ENCODE results near the gene ARHGAP28. TPM values are rescaled to one million over a fixed set of nuclear protein-coding genes. Genes with fewer than 3 reads are reported as not detected.

The ARHGAP28 gene
- total RNA-seq, 6 donors from 2014 or later, result 4.1 to 18.9 (median 11.3) TPM

DNA sequence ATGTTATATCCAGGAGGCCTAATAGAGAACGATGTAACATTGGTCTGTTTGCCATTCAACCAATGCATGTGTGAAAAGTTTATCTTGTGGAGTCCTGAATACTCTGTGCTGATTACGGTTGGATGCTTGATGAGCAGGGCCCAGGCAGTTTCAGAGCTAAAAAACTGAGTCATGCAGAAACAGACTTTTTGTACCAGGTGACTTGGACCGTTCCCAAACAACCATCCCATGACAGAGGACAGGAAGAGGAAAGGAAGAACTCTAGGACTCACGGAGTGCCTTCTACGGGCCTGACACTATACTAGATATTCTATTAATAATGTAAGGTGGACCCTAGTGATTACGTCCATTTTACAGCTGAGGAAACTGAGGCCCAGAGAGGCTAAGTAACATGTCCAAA, 142.1 kb downstream of the ARHGAP28 start:
- Histone ChIP-seq H3K9me3 (no peaks in the 10 kb centered on the region), H3K4me3 (no peak overlapping the region), H3K36me3 (peaks cover 0 to 5% (median 2%) of the 10 kb centered on the region in 4 donors), H3K27me3 (no peaks in the 10 kb centered on the region), H3K27ac (no peak overlapping the region), H3K4me1 (no peaks in the 10 kb centered on the region)
- TF ChIP-seq EP300 (IDR thresholded peaks at IDR 0.05), result no peak
- TF ChIP-seq POLR2A (IDR thresholded peaks at IDR 0.05), result no peak
- no peak for TF ChIP-seq CTCF (IDR thresholded peaks at IDR 0.05)
- TF ChIP-seq POLR2AphosphoS5 (IDR thresholded peaks at IDR 0.05), result no peak
- 89 to 90% methylated on average over 6 of the region's 6 CpGs for WGBS, 2 donors
- ATAC-seq (ENCODE audit: low FRiP score in 2 of 2) (no peak), DNase-seq (no peak)

- no peak overlapping the region for H3K4me3 ChIP-seq
- DNase-seq (no peak), ATAC-seq (ENCODE audit: low FRiP score in 2 of 2) (no peak)
- no peaks in the 10 kb centered on the region for H3K9me3 ChIP-seq
- TF ChIP-seq POLR2A (IDR thresholded peaks at IDR 0.05) (no peak), POLR2AphosphoS5 (IDR thresholded peaks at IDR 0.05) (no peak), EP300 (IDR thresholded peaks at IDR 0.05) (no peak), CTCF (IDR thresholded peaks at IDR 0.05) (no peak)
- peaks cover 0 to 5% (median 2%) of the 10 kb centered on the region in 4 donors for H3K36me3 ChIP-seq
- H3K27me3 ChIP-seq, result no peaks in the 10 kb centered on the region
- no peak overlapping the region for H3K27ac ChIP-seq
- H3K4me1 ChIP-seq, result no peaks in the 10 kb centered on the region
- WGBS, 2 donors, result 90 to 91% methylated on average over 6 of the region's 6 CpGs
These were observed 143.7 kb downstream of the ARHGAP28 start for GRCh38 chr18:6873040-6873751.

DNA sequence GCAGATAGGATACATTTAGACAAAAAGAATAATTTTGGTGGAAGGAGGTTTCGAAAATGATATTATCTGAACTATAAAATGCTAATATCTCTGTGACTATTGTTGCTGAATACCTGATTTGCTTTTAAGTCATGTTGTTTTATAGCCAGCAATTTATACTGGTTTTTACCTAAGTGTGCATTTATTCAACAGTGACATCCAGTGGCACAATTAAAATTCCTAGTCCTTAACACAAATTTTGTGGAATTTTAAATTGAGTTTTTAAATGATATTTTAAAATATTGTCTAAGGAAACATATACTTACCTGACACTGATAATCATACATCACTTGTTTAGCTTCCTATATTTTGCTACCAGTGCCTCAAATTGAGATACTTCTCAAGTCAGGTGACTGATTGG, 144.8 kb downstream of the ARHGAP28 start:
- Histone ChIP-seq H3K27ac (no peak overlapping the region), H3K36me3 (peaks cover 0 to 5% (median 2%) of the 10 kb centered on the region in 4 donors), H3K9me3 (no peaks in the 10 kb centered on the region), H3K4me3 (no peak overlapping the region), H3K4me1 (no peaks in the 10 kb centered on the region), H3K27me3 (no peaks in the 10 kb centered on the region)
- DNase-seq (no peak), ATAC-seq (ENCODE audit: low FRiP score in 2 of 2) (no peak)
- 85 to 90% methylated on average over 1 of the region's 1 CpG for WGBS, 2 donors
- TF ChIP-seq CTCF (IDR thresholded peaks at IDR 0.05) (no peak), POLR2AphosphoS5 (IDR thresholded peaks at IDR 0.05) (no peak), POLR2A (IDR thresholded peaks at IDR 0.05) (no peak), EP300 (IDR thresholded peaks at IDR 0.05) (no peak)

GRCh38 chr18:6875749-6876148, 146.2 kb downstream of the ARHGAP28 start:
- DNase-seq (no peak), ATAC-seq (ENCODE audit: low FRiP score in 2 of 2) (no peak)
- Histone ChIP-seq H3K4me3 (no peak overlapping the region), H3K27ac (no peak overlapping the region), H3K36me3 (peaks cover 0 to 5% (median 2%) of the 10 kb centered on the region in 4 donors), H3K27me3 (no peaks in the 10 kb centered on the region), H3K4me1 (no peaks in the 10 kb centered on the region), H3K9me3 (no peaks in the 10 kb centered on the region)
- TF ChIP-seq CTCF (IDR thresholded peaks at IDR 0.05), result no peak
- no peak for TF ChIP-seq EP300 (IDR thresholded peaks at IDR 0.05)
- no peak for TF ChIP-seq POLR2A (IDR thresholded peaks at IDR 0.05)
- no peak for TF ChIP-seq POLR2AphosphoS5 (IDR thresholded peaks at IDR 0.05)
- 92 to 93% methylated on average over 6 of the region's 6 CpGs for WGBS, 2 donors

DNA sequence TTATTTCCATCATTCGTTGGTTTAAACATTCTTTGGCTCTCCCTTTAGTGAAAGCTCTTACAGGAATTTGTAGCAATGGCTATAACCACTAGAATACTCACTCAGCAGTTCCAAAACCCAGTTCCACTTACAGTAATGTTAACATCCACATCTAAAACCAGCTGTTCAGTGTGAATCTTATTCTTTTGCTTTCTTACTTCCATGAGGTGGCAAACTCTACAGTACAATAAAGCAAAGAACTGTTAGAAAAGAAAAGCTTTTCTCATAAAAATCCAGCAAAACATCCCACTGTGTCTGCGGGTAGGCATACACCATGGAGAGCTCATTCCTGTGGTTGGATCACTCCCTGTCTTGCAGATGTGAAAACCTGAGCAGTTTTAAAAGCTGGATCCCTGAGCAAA, 147.1 kb downstream of the ARHGAP28 start:
- H3K36me3 ChIP-seq, result peaks cover 0 to 5% (median 0%) of the 10 kb centered on the region in 4 donors
- DNase-seq (no peak), ATAC-seq (ENCODE audit: low FRiP score in 2 of 2) (no peak)
- no peaks in the 10 kb centered on the region for H3K9me3 ChIP-seq
- no peaks in the 10 kb centered on the region for H3K27me3 ChIP-seq
- H3K4me1 ChIP-seq, result no peaks in the 10 kb centered on the region
- no peak overlapping the region for H3K27ac ChIP-seq
- no peak overlapping the region for H3K4me3 ChIP-seq
- WGBS, 2 donors, result 58 to 70% methylated on average over 2 of the region's 2 CpGs
- TF ChIP-seq CTCF (IDR thresholded peaks at IDR 0.05) (no peak), POLR2AphosphoS5 (IDR thresholded peaks at IDR 0.05) (no peak), POLR2A (IDR thresholded peaks at IDR 0.05) (no peak)

Data from upper lobe of left lung (tissue), 6 donors.